Epithelial cell of prostate (primary cell): ENCODE results near the gene ALX4.

Experiments used
- DNase-seq: peaks from one replicate; pipeline ENCODE4 v3.0.0-alpha.2; 2011; ENCODE audit warnings: low read depth, low spot score
- H3K27ac ChIP-seq: fragments of 450-650 bp; 2 replicates; pipeline ENCODE4 v1.5.1; 2017; ENCODE audit warnings: mild to moderate bottlenecking

The ALX4 gene

DNA sequence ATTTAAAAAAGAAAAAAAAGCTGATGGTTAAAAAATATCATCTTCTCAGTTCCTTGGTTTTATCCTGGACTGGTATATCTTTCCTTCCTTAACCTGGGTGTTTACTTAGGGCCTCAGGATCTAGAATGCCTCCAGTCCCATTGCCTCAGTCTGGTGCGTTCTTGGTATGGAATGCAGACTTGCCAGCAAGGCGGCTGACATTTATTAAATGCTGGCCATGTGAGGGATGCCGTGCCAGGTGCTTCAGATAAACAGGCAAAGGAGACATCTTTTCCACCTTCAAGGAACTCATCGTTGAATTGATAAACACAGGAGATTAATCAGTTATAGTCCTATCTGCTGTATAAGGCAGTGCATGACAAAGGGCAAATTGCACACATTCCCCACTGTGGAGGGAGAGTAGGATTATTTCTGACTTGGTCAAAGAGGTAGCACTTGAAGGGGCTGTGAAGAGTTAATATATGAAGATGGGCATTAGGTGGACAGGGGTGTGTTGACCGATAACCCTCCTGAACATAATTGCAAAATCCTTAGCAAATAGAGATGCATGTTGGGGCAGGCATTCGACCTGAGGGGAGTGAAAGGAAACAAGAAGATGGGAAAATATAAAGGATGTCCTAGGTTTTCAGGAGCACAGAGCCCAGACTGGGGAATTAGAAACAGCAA is 54.4 kb downstream of the ALX4 start:
- H3K27ac ChIP-seq = no peak overlapping the region
- peak; percentile 14 for DNase-seq

DNA sequence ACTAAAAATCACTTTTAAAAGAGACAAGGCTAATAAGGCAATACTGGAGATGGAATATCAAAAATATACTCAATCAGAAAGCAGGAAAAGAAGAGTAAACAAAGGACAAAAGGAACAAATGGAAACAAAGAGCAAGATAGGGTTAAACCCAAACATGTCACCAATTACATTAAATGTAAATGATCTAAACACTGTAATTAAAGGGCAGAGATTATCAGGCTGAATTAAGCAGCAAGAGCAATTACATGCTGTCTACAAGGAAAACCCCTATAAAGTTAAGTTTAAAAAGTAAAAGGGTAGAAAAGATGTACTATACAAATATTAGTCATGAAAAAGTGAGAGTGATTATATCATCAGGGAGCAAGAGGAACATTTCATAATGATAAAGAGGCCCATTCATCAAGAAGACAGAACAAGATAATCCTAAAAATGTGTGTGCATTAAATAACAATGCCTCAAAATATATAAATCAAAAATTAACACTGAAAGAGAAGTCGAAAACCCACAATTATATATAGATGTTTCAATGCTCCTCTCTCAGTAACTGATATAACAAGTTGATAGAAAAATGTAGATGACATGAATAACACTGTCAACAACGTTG is 56.8 kb downstream of the ALX4 start:
- no peak for DNase-seq
- H3K27ac ChIP-seq = no peak overlapping the region

DNA sequence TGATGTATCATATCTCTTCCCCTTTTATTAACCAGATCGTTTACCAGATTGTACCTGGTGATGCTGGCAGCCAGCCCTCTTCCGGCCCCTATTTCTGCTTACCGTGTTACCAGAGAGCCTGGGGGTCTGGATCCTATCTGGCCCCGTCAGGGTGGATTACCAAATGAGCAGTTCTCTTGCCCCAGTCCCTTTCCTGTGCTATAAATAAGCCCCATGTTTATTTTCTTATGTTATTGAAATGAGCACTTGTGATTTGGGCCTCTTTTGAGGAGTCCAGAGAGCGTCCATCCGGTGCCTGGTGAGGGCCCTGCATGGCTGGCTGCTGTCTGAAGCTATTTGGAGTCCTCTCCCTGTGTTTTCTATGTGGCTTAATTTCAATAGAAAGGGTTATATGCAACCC is 59.5 kb downstream of the ALX4 start:
- H3K27ac ChIP-seq = no peak overlapping the region
- DNase-seq = no peak

- no peak for DNase-seq
- H3K27ac ChIP-seq = no peak overlapping the region
Observed at GRCh38 chr11:44248109-44248508, 61.8 kb downstream of the ALX4 start.

GRCh38 chr11:44247508-44247907 is 62.4 kb downstream of the ALX4 start:
- H3K27ac ChIP-seq = no peak overlapping the region
- no peak for DNase-seq

DNA sequence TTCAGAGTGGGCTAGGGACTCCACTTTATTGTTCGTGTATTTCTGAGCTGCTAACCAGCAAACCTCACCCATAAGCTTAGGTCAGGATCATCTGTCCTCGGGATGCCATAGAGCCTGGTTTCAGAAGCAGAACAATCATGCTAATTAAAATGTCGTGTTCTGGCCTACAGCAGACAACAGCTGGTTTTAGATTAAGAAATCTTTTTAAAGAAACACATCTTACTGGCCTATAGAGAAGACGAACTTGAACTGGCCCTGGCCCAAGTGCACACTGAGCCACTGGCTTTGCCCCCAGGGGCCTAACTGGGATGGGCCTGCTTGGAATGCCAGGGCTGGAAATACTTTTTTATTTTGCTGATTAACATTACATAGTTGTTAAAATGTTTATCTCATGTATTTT is 63.2 kb downstream of the ALX4 start:
- no peak for DNase-seq
- H3K27ac ChIP-seq = no peak overlapping the region

- DNase-seq = no peak
- H3K27ac ChIP-seq = no peak overlapping the region
Observed at GRCh38 chr11:44244639-44245310, 65.2 kb downstream of the ALX4 start.

- no peak for DNase-seq
- H3K27ac ChIP-seq = no peak overlapping the region
Observed at GRCh38 chr11:44243595-44244343, 66.2 kb downstream of the ALX4 start.

DNA sequence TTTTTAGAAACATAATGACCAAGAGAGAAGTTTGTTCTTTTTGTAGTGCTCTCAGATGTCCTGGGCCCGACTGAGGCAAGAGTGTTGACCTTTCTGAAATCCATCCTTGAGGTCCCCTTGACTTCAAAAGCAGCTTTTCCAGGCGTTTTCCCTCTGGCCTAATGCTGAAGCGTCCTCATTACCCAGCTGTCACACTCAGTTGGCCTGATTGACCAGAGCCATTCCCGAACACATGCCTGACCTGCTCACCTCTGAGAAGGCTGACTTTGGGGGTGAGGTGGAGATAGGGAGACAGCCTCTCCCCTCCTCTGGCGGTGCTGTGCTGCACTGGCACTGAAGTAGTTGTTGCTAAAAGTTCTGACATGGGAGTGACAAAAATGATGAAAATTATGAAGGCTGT is 66.9 kb downstream of the ALX4 start:
- no peak overlapping the region for H3K27ac ChIP-seq
- no peak for DNase-seq

- no peak for DNase-seq
- H3K27ac ChIP-seq = no peak overlapping the region
Observed at GRCh38 chr11:44241851-44242250, 68.1 kb downstream of the ALX4 start.

GRCh38 chr11:44237156-44237555 is 72.8 kb downstream of the ALX4 start:
- DNase-seq = no peak
- no peak overlapping the region for H3K27ac ChIP-seq

GRCh38 chr11:44236296-44236695 is 73.6 kb downstream of the ALX4 start:
- no peak overlapping the region for H3K27ac ChIP-seq
- no peak for DNase-seq

- no peak for DNase-seq
- H3K27ac ChIP-seq = no peak overlapping the region
Observed at GRCh38 chr11:44235765-44236201, 74.2 kb downstream of the ALX4 start.

DNA sequence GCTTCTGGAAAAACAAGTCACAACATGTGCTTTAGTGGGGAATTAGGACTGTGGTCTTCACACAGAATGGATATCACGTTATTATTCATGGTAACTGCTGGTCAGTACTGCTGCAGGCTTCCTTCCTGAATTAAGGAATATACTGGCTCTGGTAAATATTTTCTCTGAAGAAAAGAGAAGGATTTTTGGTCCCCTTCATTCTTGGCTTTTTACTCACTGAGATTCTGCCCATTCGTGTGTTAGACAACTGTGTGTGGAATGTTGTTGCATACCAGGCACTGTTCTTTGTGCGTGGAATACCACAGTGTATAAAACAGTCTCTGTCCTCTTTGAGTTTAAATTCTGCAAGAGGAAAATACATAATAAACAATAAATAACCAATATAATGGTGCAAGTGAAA is 80.3 kb downstream of the ALX4 start:
- peak overlapping the region; percentile 13 for H3K27ac ChIP-seq
- DNase-seq = no peak

- peak; percentile 44 for DNase-seq
Observed at GRCh38 chr11:44229098-44229497, 80.8 kb downstream of the ALX4 start.

DNA sequence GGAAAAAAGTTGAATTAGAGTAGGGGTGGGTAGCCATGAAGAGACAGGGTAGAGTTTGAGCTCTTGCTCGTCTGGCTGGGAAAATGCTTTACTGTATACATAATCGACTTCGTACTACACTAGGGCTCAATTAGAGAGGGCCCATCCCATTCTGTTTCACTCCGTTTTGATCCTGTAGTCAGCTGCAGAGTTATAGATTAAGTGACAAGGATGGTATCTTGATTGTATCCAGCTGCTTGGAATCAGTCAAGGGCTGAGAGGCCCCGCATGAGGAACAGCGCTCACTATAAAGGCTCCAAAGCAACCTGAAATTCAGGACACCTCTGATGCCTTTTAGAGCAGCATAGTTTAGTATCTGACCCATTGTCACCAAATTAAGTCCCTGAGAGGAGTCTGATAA is 81.6 kb downstream of the ALX4 start:
- H3K27ac ChIP-seq = no peak overlapping the region

More at GRCh38 chr11:44229098-44229497, 80.8 kb downstream of the ALX4 start:
- H3K27ac ChIP-seq = peak overlapping the region; percentile 13

DNA sequence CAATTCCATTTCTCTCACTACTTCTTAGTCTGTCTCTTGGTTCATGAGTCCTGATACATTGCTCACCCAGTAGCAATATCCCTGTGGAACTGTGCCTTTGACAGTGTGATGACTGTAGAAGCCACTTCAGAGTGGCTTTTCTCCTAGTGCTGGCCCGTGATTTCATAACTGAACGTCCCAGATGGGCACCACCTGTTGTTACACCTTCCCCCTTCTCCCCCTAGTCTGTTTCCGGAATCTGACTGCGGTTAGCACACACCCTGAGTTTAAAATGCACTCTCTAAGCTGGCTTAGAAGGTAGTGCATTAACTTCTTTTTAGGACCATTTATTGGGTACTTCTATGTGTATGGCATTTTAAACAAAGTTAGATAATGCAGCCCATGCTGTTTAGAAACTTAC is 83.0 kb downstream of the ALX4 start:
- DNase-seq = no peak
- no peak overlapping the region for H3K27ac ChIP-seq

More for the DNA sequence above, 81.6 kb downstream of the ALX4 start:
- no peak for DNase-seq

- H3K27ac ChIP-seq = no peak overlapping the region
- no peak for DNase-seq
Observed at GRCh38 chr11:44226490-44226889, 83.4 kb downstream of the ALX4 start.

- no peak for DNase-seq
- no peak overlapping the region for H3K27ac ChIP-seq
Observed at GRCh38 chr11:44224867-44225501, 85.0 kb downstream of the ALX4 start.

GRCh38 chr11:44223238-44223637 is 86.7 kb downstream of the ALX4 start:
- DNase-seq = no peak
- H3K27ac ChIP-seq = no peak overlapping the region
